K562 (cell line): ENCODE data around the gene SPTAN1. TPM values are rescaled to one million over a fixed set of nuclear protein-coding genes. Genes with fewer than 3 reads are reported as not detected.

ENCODE experiments used
- CC2D1A ChIP-seq: fragments of 450-650 bp; IDR thresholded peaks from 2 replicates; pipeline ENCODE4 v1.6.1; 2017; ENCODE audit warnings: mild to moderate bottlenecking
- EGR1 ChIP-seq: fragments of 450-650 bp; conservative IDR thresholded peaks from 2 replicates; pipeline ENCODE4 v1.6.1; 2017; ENCODE audit warnings: mild to moderate bottlenecking
- EP400 ChIP-seq: fragments of 450-650 bp; IDR thresholded peaks from 2 replicates; pipeline ENCODE4 v1.6.1; 2017; ENCODE audit warnings: antibody characterized with exemption, mild to moderate bottlenecking, moderate library complexity
- ETV5 ChIP-seq: sonication (generic); formaldehyde crosslinking; IDR thresholded peaks from 2 replicates; pipeline ENCODE4 v1.4.0; 2020; ENCODE audit warnings: low read depth, mild to moderate bottlenecking, missing genetic modification reagents
- EZH2 ChIP-seq: IDR thresholded peaks from 2 replicates; pipeline ENCODE4 v1.6.1; 2012; ENCODE audit warnings: low read depth, mild to moderate bottlenecking, inconsistent platforms, low read length, borderline replicate concordance
- HDAC6 ChIP-seq: IDR thresholded peaks from 2 replicates; pipeline ENCODE4 v1.6.1; 2012; ENCODE audit warnings: low read depth, mild to moderate bottlenecking, control low read depth, inconsistent platforms, low read length, moderate library complexity
- HNRNPLL ChIP-seq: fragments of 200-400 bp; formaldehyde crosslinking; IDR thresholded peaks from 2 replicates; pipeline ENCODE4 v1.6.1; 2017; ENCODE audit warnings: low read length, low read depth, mild to moderate bottlenecking; ENCODE audit not compliant: poor library complexity, severe bottlenecking
- KLF16 ChIP-seq: IDR thresholded peaks from 2 replicates; pipeline ENCODE4 v1.6.1; 2016; ENCODE audit warnings: antibody characterized with exemption
- PTTG1 ChIP-seq: fragments of 450-650 bp; IDR thresholded peaks from 2 replicates; pipeline ENCODE4 v1.6.1; 2016; ENCODE audit warnings: low read depth, mild to moderate bottlenecking, missing genetic modification characterization, missing compliant biosample characterization
- SAP30 ChIP-seq: fragments of 200-600 bp; sonication (generic); IDR thresholded peaks from 2 replicates; pipeline ENCODE4 v1.6.1; 2012; ENCODE audit warnings: borderline replicate concordance, low read depth, mild to moderate bottlenecking, moderate library complexity, low read length, control low read depth, inconsistent platforms; ENCODE audit not compliant: insufficient read depth, poor library complexity, severe bottlenecking
- TAF9B ChIP-seq: fragments of 450-650 bp; IDR thresholded peaks from 2 replicates; pipeline ENCODE4 v1.6.1; 2018; ENCODE audit warnings: mild to moderate bottlenecking; ENCODE audit not compliant: partially characterized antibody
- TEAD4 ChIP-seq, 2 experiments: sonication (generic) in 1 of 2; formaldehyde crosslinking in 1 of 2; IDR thresholded peaks; 2 replicates each; pipeline versions ENCODE4 v1.6.1 to v1.8.0; 2012 to 2022; ENCODE audit warnings: borderline replicate concordance in 1 of 2, inconsistent platforms in 1 of 2, low read length in 1 of 2, mild to moderate bottlenecking in 1 of 2, missing genetic modification reagents in 1 of 2
- ZC3H4 ChIP-seq: sonication (generic); formaldehyde crosslinking; IDR thresholded peaks from 2 replicates; pipeline ENCODE4 v1.9.0; 2021; ENCODE audit warnings: missing genetic modification reagents, borderline replicate concordance
- ZNF699 ChIP-seq: fragments of 250-450 bp; sonication (Bioruptor Pico); IDR thresholded peaks from 2 replicates; pipeline ENCODE4 v1.8.0; 2021; ENCODE audit warnings: mild to moderate bottlenecking, moderate library complexity; ENCODE audit not compliant: insufficient replicate concordance
- ZNF766 ChIP-seq: fragments of 200-800 bp; sonication (Bioruptor generic); conservative IDR thresholded peaks from 2 replicates; pipeline ENCODE4 v1.6.1; 2016; ENCODE audit warnings: missing genetic modification characterization, missing compliant biosample characterization
- polyA plus RNA-seq, 8 experiments: library from polyadenylated mRNA; depleted of rRNA in 4 of 8; stranded (reverse) in 5 of 8; unstranded in 3 of 8; fragments of >200 nt; fragmentation: Nextera tagmentation in 2 of 8; fragmentation: Illumina TruSeq in 1 of 8; extraction: Ambion mirVana in 2 of 8; extraction: Trizol in 1 of 8; gene quantifications; 2 replicates each; pipeline versions ENCODE4 v1.2.1 to v1.2.3, GENCODE V29; 2011 to 2014; ENCODE audit warnings: inconsistent platforms in 1 of 8, missing spikeins in 1 of 8
- total RNA-seq, 7 experiments: library from RNA; depleted of rRNA in 6 of 7; stranded (reverse); fragments of >200 nt in 6 of 7; fragmentation: Illumina TruSeq in 2 of 7; extraction: Trizol in 2 of 7; gene quantifications; 2 replicates each; pipeline versions ENCODE4 v1.2.1 to v1.2.3, GENCODE V29; 2011 to 2021; ENCODE audit warnings: low replicate concordance in 1 of 7
- TF ChIP-seq, protein P1 (sequence below): fragments of 250-450 bp; sonication (Bioruptor Pico); IDR thresholded peaks from 2 replicates; pipeline ENCODE4 v1.8.0; 2021; ENCODE audit warnings: moderate library complexity, mild to moderate bottlenecking, inconsistent platforms
- TF ChIP-seq, protein P2 (sequence below): fragments of 200-800 bp; sonication (Bioruptor generic); IDR thresholded peaks from 2 replicates; pipeline ENCODE4 v1.6.1; 2016; ENCODE audit warnings: missing genetic modification characterization, missing compliant biosample characterization
- TF ChIP-seq, protein P3 (sequence below): sonication (generic); formaldehyde crosslinking; IDR thresholded peaks from 2 replicates; pipeline ENCODE4 v1.8.0; 2023; ENCODE audit warnings: mild to moderate bottlenecking, missing genetic modification reagents

The SPTAN1 gene
- total and polyA plus RNA-seq, 9 of the 15 experiments (the other 6 are each of a cell fraction or from before 2014, with no cell fraction given): 1.5 to 13.5 (median 6.8) TPM

DNA sequence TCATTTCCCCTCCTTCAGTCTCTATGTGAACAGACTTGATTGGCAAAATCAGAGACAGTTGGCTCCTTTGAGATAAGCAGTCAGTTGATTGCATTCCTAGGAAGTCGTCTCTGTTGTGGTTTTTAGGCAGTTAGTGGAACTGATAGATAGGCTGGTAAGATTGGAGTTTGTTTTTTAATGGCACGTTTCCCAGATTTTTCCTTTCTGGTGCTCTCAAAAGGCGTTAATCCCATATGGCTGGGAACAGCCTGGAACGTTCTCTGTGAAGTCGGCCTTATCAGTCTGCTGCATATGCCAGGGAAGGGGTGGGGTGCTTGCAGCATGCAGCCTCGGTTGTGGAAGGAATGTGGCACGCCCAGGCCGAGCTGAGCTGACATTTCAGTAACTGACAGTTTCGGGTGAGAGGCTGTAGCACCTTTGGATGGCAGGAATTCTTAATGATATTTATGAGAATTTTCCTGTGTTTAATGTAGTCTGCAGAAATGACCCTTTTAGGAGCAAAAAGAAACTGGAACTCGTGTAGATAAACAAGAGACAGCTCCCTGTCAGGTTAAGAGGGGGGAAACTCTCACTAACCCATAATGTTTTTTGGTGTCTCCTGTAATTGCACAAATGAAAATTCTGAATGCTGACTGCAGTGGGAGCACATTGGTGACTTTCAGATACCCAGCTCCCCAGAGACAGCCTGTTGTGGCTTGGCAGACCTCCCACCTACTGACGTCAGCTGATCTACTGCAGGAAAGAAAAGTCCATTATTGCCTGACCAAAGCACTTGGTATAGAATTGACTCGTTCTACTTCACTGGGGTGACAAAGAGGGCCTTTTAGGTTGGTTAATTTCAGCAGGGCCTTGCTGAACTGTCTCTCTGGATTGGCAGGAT lies 6.3 kb downstream of the SPTAN1 start (continued):
- TF ChIP-seq, protein P1, sequence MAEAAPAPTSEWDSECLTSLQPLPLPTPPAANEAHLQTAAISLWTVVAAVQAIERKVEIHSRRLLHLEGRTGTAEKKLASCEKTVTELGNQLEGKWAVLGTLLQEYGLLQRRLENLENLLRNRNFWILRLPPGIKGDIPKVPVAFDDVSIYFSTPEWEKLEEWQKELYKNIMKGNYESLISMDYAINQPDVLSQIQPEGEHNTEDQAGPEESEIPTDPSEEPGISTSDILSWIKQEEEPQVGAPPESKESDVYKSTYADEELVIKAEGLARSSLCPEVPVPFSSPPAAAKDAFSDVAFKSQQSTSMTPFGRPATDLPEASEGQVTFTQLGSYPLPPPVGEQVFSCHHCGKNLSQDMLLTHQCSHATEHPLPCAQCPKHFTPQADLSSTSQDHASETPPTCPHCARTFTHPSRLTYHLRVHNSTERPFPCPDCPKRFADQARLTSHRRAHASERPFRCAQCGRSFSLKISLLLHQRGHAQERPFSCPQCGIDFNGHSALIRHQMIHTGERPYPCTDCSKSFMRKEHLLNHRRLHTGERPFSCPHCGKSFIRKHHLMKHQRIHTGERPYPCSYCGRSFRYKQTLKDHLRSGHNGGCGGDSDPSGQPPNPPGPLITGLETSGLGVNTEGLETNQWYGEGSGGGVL (CRISPR knock-in tag): no peak
- TF ChIP-seq HDAC6 (no peak), HNRNPLL (no peak), ZC3H4 (CRISPR knock-in tag) (no peak), ZNF766 (CRISPR knock-in tag) (peak; percentile 90), TEAD4 (IDR thresholded peaks at IDR 0.05; ENCODE audit: low read length) (peak; percentile 98), TEAD4 (CRISPR knock-in tag; IDR thresholded peaks at IDR 0.05; ENCODE audit: borderline replicate concordance) (peak; percentile 86; the same call in 1 of the 2 replicates), EGR1 (0 out of 2 replicates have a peak, but pooled peaks have one; percentile 25), ETV5 (CRISPR knock-in tag) (peak; percentile 83), EZH2 (peak; percentile 41; the same call in 1 of the 2 replicates), EP400 (peak; percentile 45; the same call in 1 of the 2 replicates), CC2D1A (peak; percentile 97), TAF9B (no peak), KLF16 (peak; percentile 94), ZNF699 (no peak), SAP30 (no peak), PTTG1 (peak; percentile 80)
- TF ChIP-seq, protein P2, sequence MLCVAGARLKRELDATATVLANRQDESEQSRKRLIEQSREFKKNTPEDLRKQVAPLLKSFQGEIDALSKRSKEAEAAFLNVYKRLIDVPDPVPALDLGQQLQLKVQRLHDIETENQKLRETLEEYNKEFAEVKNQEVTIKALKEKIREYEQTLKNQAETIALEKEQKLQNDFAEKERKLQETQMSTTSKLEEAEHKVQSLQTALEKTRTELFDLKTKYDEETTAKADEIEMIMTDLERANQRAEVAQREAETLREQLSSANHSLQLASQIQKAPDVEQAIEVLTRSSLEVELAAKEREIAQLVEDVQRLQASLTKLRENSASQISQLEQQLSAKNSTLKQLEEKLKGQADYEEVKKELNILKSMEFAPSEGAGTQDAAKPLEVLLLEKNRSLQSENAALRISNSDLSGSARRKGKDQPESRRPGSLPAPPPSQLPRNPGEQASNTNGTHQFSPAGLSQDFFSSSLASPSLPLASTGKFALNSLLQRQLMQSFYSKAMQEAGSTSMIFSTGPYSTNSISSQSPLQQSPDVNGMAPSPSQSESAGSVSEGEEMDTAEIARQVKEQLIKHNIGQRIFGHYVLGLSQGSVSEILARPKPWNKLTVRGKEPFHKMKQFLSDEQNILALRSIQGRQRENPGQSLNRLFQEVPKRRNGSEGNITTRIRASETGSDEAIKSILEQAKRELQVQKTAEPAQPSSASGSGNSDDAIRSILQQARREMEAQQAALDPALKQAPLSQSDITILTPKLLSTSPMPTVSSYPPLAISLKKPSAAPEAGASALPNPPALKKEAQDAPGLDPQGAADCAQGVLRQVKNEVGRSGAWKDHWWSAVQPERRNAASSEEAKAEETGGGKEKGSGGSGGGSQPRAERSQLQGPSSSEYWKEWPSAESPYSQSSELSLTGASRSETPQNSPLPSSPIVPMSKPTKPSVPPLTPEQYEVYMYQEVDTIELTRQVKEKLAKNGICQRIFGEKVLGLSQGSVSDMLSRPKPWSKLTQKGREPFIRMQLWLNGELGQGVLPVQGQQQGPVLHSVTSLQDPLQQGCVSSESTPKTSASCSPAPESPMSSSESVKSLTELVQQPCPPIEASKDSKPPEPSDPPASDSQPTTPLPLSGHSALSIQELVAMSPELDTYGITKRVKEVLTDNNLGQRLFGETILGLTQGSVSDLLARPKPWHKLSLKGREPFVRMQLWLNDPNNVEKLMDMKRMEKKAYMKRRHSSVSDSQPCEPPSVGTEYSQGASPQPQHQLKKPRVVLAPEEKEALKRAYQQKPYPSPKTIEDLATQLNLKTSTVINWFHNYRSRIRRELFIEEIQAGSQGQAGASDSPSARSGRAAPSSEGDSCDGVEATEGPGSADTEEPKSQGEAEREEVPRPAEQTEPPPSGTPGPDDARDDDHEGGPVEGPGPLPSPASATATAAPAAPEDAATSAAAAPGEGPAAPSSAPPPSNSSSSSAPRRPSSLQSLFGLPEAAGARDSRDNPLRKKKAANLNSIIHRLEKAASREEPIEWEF: peak; percentile 93; the same call in 1 of the 2 replicates
- TF ChIP-seq, protein P3, sequence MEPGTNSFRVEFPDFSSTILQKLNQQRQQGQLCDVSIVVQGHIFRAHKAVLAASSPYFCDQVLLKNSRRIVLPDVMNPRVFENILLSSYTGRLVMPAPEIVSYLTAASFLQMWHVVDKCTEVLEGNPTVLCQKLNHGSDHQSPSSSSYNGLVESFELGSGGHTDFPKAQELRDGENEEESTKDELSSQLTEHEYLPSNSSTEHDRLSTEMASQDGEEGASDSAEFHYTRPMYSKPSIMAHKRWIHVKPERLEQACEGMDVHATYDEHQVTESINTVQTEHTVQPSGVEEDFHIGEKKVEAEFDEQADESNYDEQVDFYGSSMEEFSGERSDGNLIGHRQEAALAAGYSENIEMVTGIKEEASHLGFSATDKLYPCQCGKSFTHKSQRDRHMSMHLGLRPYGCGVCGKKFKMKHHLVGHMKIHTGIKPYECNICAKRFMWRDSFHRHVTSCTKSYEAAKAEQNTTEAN: no peak
